Measurements from ENCODE around the gene CLTA. TPM values are rescaled to one million over a fixed set of nuclear protein-coding genes. Genes with fewer than 3 reads are reported as not detected.

CLTA gene
- total and polyA plus RNA-seq, 2 of the 8 experiments (the other 6 are each of a cell fraction or from before 2014, with no cell fraction given): 137 to 236 TPM

GRCh38 chr9:36190388-36191289, at the start of gene CLTA (continued):
- peak; percentile 65; the same call in 1 of the 2 replicates for TF ChIP-seq GABPA (IDR thresholded peaks at IDR 0.05; ENCODE audit: borderline replicate concordance, insufficient read depth, low read length)
- TF ChIP-seq EZH2 (IDR thresholded peaks at IDR 0.05; ENCODE audit: low read depth, low read length, severe bottlenecking): no peak
- peak; percentile 23; the same call in 1 of the 2 replicates for TF ChIP-seq NRF1 (IDR thresholded peaks at IDR 0.05; ENCODE audit: low read depth, low read length)
- no peak for TF ChIP-seq CBX5 (IDR thresholded peaks at IDR 0.05; ENCODE audit: low read depth, low read length)
- TF ChIP-seq RBBP5 (IDR thresholded peaks at IDR 0.05; ENCODE audit: borderline replicate concordance, low read depth, low read length): peak; percentile 93; the same call in 1 of the 2 replicates
- TF ChIP-seq, protein P1, sequence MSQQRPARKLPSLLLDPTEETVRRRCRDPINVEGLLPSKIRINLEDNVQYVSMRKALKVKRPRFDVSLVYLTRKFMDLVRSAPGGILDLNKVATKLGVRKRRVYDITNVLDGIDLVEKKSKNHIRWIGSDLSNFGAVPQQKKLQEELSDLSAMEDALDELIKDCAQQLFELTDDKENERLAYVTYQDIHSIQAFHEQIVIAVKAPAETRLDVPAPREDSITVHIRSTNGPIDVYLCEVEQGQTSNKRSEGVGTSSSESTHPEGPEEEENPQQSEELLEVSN (IDR thresholded peaks at IDR 0.05): peak; percentile 49
- TF ChIP-seq KDM4A (IDR thresholded peaks at IDR 0.05; ENCODE audit: low read depth, low read length, severe bottlenecking): peak; percentile 56
- no peak for TF ChIP-seq TCF12 (IDR thresholded peaks at IDR 0.05; ENCODE audit: low read depth, low read length)
- peak; percentile 71 for TF ChIP-seq SP1 (IDR thresholded peaks at IDR 0.05; ENCODE audit: low read depth, low read length)
- TF ChIP-seq RXRA (IDR thresholded peaks at IDR 0.05; ENCODE audit: insufficient read depth, low read depth, low read length): no peak

Data from H1 (cell line).